SK-N-MC (cell line): ENCODE data around the gene ARPC2.
A peak's percentile ranks its signal among the peaks of the same experiment; 100 is the strongest.

Experiments used
- DNase-seq: peaks from one replicate; pipeline ENCODE4 v3.0.0-alpha.2; 2011; ENCODE audit warnings: low read depth, low spot score
- H3K27ac ChIP-seq: fragments of 200-600 bp; sonication (generic); 2 replicates; pipeline ENCODE4 v1.5.1; 2016; ENCODE audit warnings: mixed run types
- H3K36me3 ChIP-seq: fragments of 200-600 bp; sonication (generic); 2 replicates; pipeline ENCODE4 v1.6.1; 2017; ENCODE audit warnings: antibody characterized with exemption, low read length, mixed read lengths; ENCODE audit not compliant: insufficient read depth
- H3K4me3 ChIP-seq: fragments of 200-600 bp; sonication (generic); 2 replicates; pipeline ENCODE4 v1.5.1; 2016
- H3K9ac ChIP-seq: fragments of 200-600 bp; sonication (generic); 2 replicates; pipeline ENCODE4 v1.8.0; 2017; ENCODE audit warnings: mixed run types, mixed read lengths; ENCODE audit not compliant: insufficient read length
- H3K9me3 ChIP-seq: fragments of 200-600 bp; sonication (generic); 2 replicates; pipeline ENCODE4 v1.6.1; 2017; ENCODE audit warnings: low read depth, mild to moderate bottlenecking, antibody characterized with exemption, low read length, moderate library complexity, mixed read lengths
- EZH2 ChIP-seq: fragments of 200-600 bp; sonication (generic); IDR thresholded peaks from one replicate; pipeline ENCODE4 v1.6.1; 2017; ENCODE audit warnings: antibody characterized with exemption
- FOXP2 ChIP-seq: optimal IDR thresholded peaks from 2 replicates; pipeline ENCODE3; 2011; ENCODE audit warnings: mild to moderate bottlenecking, moderate library complexity; ENCODE audit not compliant: insufficient read depth; ENCODE audit errors: extremely low read length, control extremely low read depth
- POLR2AphosphoS5 ChIP-seq: IDR thresholded peaks from 2 replicates; pipeline ENCODE4 v1.6.1; 2012; ENCODE audit warnings: mild to moderate bottlenecking, low read depth, low read length, borderline replicate concordance

The ARPC2 gene

DNA sequence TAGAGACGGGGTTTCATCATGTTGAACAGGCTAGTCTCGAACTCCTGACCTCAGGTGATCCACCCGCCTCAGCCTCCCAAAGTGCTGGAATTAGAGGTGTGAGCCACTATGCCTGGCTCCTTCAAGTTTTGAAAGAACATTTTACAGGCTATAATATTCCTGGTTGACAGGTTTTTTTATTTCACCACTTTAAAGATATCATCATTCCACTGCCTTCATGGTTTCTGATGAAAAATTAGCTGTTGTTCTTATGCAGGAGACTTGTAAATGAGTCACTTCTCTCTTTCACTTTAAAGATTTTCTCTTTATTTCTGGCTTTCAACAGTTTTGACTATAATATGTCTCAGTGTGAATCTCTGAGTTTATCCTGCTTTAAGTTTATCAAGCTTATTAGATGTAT lies 7.9 kb upstream of the ARPC2 start:
- Histone ChIP-seq H3K9ac (no peak overlapping the region), H3K27ac (no peak overlapping the region), H3K9me3 (no peaks in the 10 kb centered on the region), H3K4me3 (no peak overlapping the region), H3K36me3 (no peaks in the 10 kb centered on the region)
- TF ChIP-seq FOXP2 (no peak), EZH2 (no peak), POLR2AphosphoS5 (no peak)
- no peak for DNase-seq

DNA sequence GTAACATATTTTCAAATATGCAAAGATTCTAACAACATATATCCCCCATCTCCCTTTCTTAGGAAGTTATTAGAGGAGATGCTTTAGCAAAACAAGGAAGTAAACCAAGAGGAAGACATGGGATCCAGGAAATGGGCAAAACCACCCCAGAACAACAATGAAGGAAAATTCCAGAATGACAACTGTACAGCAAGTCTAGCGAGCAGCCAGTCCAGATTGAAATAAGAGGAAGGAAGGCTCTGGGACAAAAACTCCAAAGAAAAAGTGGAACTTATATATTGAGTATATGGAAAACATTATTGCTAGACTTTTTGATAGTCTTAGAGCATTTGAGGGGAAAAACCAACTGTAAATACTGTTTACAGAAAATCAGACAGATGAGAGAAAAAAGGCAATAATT lies 2.9 kb upstream of the ARPC2 start:
- H3K36me3 ChIP-seq = no peaks in the 10 kb centered on the region

DNA sequence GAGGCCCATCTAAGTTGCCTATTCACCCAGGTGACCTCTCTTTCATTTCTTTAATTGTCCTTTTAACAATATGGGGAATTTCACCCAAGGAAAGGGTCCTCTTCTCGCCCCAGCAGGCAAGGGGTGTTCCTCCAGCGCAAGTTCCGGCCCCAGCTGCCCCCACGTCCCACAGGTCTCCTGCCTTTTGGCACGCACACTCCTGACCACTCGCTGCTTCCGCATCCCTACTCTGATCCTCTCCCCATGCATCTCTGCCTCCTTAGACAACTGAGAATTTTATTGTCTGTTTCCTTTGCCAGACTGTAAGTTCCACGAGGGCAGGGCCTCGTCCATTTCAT lies 684 bp upstream of the ARPC2 start:
- Histone ChIP-seq H3K9ac (peak overlapping the region; percentile 86), H3K4me3 (peak overlapping the region; percentile 89), H3K27ac (peak overlapping the region; percentile 84), H3K36me3 (0 out of 2 replicates have a peak, but pooled peaks cover 4% of the 10 kb centered on the region), H3K9me3 (no peaks in the 10 kb centered on the region)
- DNase-seq = no peak
- TF ChIP-seq FOXP2 = no peak
- TF ChIP-seq POLR2AphosphoS5 = no peak
- TF ChIP-seq EZH2 = no peak

More for the DNA sequence above, 2.9 kb upstream of the ARPC2 start:
- no peaks in the 10 kb centered on the region for H3K9me3 ChIP-seq
- H3K9ac ChIP-seq = no peak overlapping the region
- no peak overlapping the region for H3K27ac ChIP-seq
- TF ChIP-seq POLR2AphosphoS5 (no peak), EZH2 (no peak), FOXP2 (no peak)
- H3K4me3 ChIP-seq = no peak overlapping the region
- DNase-seq = no peak

DNA sequence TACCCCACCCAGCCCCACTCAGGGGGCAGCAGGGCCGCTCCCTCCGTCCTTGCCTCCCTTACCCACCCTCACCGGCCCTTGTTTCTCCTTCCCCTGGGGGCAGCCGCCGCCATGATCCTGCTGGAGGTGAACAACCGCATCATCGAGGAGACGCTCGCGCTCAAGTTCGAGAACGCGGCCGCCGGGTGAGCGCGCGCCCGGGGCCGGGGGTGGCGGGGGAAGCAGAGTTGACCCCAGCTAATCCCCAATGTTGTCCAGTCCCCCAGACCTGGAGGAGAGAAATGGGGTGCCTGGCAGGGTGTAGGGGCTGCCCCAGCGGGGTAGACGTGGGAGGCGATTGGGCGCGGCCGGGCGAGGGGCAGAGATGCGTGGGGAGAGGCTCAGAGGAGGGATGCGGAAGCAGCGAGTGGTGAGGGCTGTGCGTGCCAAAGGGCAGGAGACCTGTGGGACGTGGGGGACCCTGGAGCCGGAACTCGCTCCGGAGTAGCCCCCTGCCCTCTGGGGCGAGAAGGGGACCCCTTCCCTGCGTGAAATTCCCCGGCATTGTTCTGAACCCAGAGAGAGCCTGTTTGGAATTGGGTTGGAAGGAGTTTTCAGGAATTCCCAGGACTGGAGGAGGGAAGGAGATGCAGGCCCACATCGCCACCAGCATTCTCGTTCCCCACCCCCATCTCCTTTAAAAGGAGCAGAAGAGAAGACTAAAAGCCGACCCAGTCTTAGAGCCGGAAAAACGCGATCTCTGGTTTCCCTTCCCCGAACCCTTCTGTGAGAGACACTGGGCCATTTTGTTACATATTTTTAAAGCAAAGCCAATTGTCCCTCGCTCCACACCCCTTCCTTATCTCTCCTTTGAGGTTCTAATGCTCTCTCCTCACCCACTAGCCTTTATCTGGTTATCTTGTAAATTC lies 625 bp downstream of the ARPC2 start:
- H3K27ac ChIP-seq = 0 out of 2 replicates have a peak overlapping the region, but pooled peaks have one; percentile 47
- H3K4me3 ChIP-seq = peak overlapping the region; percentile 89
- peak overlapping the region; percentile 86 for H3K9ac ChIP-seq
- 0 out of 2 replicates have a peak, but pooled peaks cover 6% of the 10 kb centered on the region for H3K36me3 ChIP-seq
- TF ChIP-seq POLR2AphosphoS5 (no peak), FOXP2 (no peak), EZH2 (no peak)
- no peaks in the 10 kb centered on the region for H3K9me3 ChIP-seq
- DNase-seq = no peak

DNA sequence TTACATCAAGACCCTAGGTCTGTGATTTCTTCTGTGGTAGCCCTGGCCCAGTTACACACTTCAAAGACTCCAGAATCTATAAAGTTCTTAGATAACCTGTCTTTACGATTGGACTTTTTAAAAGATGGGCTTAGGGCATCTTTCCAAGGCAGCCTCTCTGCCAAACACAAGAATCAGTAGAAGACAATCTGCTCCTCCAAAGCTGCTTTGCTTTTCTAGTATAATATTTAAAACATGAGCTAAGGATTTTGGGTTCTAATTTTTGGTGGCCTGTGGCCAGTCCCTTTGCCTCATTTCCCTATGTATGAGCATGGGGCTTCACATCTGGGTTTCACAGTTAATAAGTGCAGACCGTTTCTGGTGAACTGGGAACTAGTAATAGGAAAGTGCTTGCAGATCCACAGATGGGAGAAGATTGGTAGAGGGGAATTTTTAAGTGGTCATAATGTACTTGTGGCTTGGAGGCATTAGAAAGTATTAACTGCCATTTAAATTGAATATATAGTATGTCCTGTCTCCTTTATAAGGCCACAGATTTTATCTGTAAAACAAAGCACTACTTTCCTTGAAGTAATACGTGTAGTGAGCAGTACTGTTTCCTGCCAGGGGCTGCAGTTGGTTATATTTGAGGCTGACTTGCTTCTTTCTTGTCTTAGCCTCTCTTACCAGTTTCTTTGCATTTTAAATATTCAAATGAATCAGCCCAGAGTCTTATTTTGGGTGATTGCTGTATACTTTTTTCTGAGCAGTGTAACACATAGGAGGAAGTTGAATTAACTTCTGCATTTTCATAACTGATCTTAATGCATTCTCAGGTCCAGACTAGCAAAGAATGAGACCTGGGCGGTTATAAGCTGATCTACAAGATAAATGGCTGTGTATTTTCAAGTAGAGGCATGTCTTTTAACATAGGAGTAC lies 1.5 kb downstream of the ARPC2 start:
- Histone ChIP-seq H3K27ac (0 out of 2 replicates have a peak overlapping the region, but pooled peaks have one; percentile 47), H3K9ac (peak overlapping the region; percentile 86), H3K4me3 (peak overlapping the region; percentile 89), H3K36me3 (peaks cover 10% of the 10 kb centered on the region; the same call in 1 of the 2 replicates), H3K9me3 (no peaks in the 10 kb centered on the region)
- no peak for DNase-seq
- no peak for TF ChIP-seq EZH2
- no peak for TF ChIP-seq POLR2AphosphoS5
- no peak for TF ChIP-seq FOXP2

DNA sequence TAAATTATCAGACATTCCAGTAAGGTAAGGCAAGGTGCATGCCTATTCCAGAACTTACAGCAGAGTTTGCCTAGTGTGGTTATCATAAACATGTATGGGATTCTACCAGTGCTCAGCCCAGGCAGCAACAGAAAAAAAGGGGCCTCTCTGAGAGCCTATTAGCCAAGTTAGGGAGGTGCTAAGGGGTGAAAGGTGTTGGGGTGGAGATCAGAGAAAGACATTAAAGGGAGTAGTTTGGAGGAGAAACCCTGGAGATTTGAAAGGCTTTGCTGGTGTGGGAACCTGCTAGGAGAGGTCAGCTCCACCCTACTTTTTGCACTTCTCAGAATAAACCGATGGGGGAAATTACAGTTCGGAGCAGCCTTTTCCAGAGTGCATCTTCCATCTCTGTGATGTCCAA lies 2.9 kb downstream of the ARPC2 start:
- no peak for DNase-seq
- no peak overlapping the region for H3K27ac ChIP-seq
- H3K9ac ChIP-seq = no peak overlapping the region
- no peak overlapping the region for H3K4me3 ChIP-seq
- peaks cover 17% of the 10 kb centered on the region for H3K36me3 ChIP-seq
- H3K9me3 ChIP-seq = no peaks in the 10 kb centered on the region
- TF ChIP-seq EZH2 = no peak
- TF ChIP-seq POLR2AphosphoS5 = no peak
- TF ChIP-seq FOXP2 = no peak

DNA sequence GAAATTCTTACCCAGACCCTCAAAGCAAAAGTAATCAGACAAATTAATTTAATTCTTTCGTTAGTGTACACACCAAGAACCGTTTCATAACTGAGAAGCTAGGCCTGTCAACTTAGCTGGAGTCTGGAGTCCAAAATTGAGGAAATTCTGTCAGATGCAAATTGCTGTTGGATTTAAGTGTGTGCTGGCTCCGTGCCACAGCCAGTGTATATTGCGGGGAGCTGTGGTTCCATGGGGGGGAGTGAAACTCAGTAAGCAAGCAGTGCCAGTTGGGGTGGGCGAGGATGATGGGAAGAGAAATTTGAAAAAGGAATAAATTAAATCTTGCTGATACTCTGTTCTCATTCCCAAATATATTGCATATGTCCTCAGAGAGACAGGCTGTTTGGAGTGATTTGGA lies 4.0 kb downstream of the ARPC2 start:
- no peak for DNase-seq
- Histone ChIP-seq H3K9me3 (no peaks in the 10 kb centered on the region), H3K27ac (no peak overlapping the region), H3K36me3 (peaks cover 28% of the 10 kb centered on the region), H3K4me3 (no peak overlapping the region), H3K9ac (no peak overlapping the region)
- TF ChIP-seq FOXP2 = peak; percentile 18
- no peak for TF ChIP-seq EZH2

DNA sequence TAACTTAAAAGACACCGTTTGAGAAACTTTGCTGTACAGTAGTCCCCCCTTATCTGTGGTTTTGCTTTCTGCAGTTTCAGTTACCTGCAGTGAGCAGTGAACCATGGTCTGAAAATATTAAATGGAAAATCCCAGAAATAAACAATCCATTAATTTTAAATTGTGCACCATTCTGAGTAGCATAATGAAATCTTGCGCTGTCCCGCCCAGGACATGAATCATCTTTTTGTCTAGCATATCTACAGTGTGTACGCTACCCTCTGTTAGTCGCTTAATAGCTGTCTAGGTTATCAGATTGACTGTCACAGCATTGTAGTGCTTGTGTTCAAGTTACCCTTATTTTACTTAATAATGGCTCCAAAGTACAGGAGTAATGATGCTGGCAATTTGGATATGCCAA lies 6.1 kb downstream of the ARPC2 start:
- DNase-seq = no peak
- no peak overlapping the region for H3K9ac ChIP-seq

More for the DNA sequence above, 6.1 kb downstream of the ARPC2 start:
- Histone ChIP-seq H3K9me3 (no peaks in the 10 kb centered on the region), H3K36me3 (peaks cover 38% of the 10 kb centered on the region), H3K27ac (no peak overlapping the region), H3K4me3 (no peak overlapping the region)
- TF ChIP-seq POLR2AphosphoS5 = no peak
- TF ChIP-seq FOXP2 = no peak
- TF ChIP-seq EZH2 = no peak
